SK-N-SH treated with all-trans-retinoic acid at 6 μM for 48 hours (cell line): ENCODE measurements around the gene SAPCD2.

ENCODE experiments used
- CREB5 ChIP-seq: fragments of 250-450 bp; sonication (Bioruptor Pico); IDR thresholded peaks from 2 replicates; pipeline ENCODE4 v1.5.1; 2020; ENCODE audit warnings: low read depth, mild to moderate bottlenecking, moderate library complexity
- CSDC2 ChIP-seq: fragments of 250-450 bp; sonication (Bioruptor Pico); IDR thresholded peaks from 2 replicates; pipeline ENCODE4 v1.5.0; 2020; ENCODE audit warnings: mild to moderate bottlenecking, moderate library complexity
- POU6F1 ChIP-seq: fragments of 250-450 bp; sonication (Bioruptor Pico); IDR thresholded peaks from 2 replicates; pipeline ENCODE4 v1.8.0; 2021; ENCODE audit warnings: low read depth, mild to moderate bottlenecking, moderate library complexity, borderline replicate concordance
- PPARA ChIP-seq: fragments of 250-450 bp; sonication (Bioruptor Pico); IDR thresholded peaks from 2 replicates; pipeline ENCODE4 v1.5.0; 2020; ENCODE audit warnings: mild to moderate bottlenecking, borderline replicate concordance
- SNAI2 ChIP-seq: fragments of 250-450 bp; sonication (Bioruptor Pico); IDR thresholded peaks from 2 replicates; pipeline ENCODE4 v1.5.0; 2020; ENCODE audit warnings: mild to moderate bottlenecking, moderate library complexity
- TCF4 ChIP-seq: fragments of 250-450 bp; sonication (Bioruptor Pico); IDR thresholded peaks from 2 replicates; pipeline ENCODE4 v1.8.0; 2021; ENCODE audit warnings: mild to moderate bottlenecking, moderate library complexity, borderline replicate concordance
- TOX ChIP-seq: fragments of 250-450 bp; sonication (Bioruptor Pico); IDR thresholded peaks from 2 replicates; pipeline ENCODE4 v1.8.0; 2021; ENCODE audit warnings: mild to moderate bottlenecking, moderate library complexity, borderline replicate concordance
- TSHZ2 ChIP-seq: fragments of 250-450 bp; sonication (Bioruptor Pico); IDR thresholded peaks from 2 replicates; pipeline ENCODE4 v1.5.0; 2020; ENCODE audit warnings: mild to moderate bottlenecking, moderate library complexity
- ZC3H10 ChIP-seq: fragments of 250-450 bp; sonication (Bioruptor Pico); IDR thresholded peaks from 2 replicates; pipeline ENCODE4 v1.5.1; 2021; ENCODE audit warnings: mild to moderate bottlenecking, moderate library complexity
- ZFP3 ChIP-seq: fragments of 250-450 bp; sonication (Bioruptor Pico); IDR thresholded peaks from 2 replicates; pipeline ENCODE4 v1.5.0; 2020; ENCODE audit warnings: mild to moderate bottlenecking, moderate library complexity
- ZFP30 ChIP-seq: fragments of 450-650 bp; formaldehyde crosslinking; IDR thresholded peaks from 2 replicates; pipeline ENCODE4 v1.5.0; 2022; ENCODE audit warnings: mild to moderate bottlenecking, moderate library complexity
- TF ChIP-seq, protein P1 (sequence below): fragments of 250-450 bp; sonication (Bioruptor Pico); IDR thresholded peaks from 2 replicates; pipeline ENCODE4 v1.8.0; 2020; ENCODE audit warnings: mild to moderate bottlenecking, moderate library complexity, borderline replicate concordance

- TF ChIP-seq TCF4 (CRISPR knock-in tag) (no peak), CSDC2 (CRISPR knock-in tag) (no peak), PPARA (CRISPR knock-in tag) (no peak), TOX (no peak), TSHZ2 (CRISPR knock-in tag) (no peak), ZFP3 (CRISPR knock-in tag) (no peak), ZFP30 (no peak), CREB5 (CRISPR knock-in tag) (no peak), POU6F1 (no peak), ZC3H10 (no peak), SNAI2 (CRISPR knock-in tag) (no peak)
- TF ChIP-seq, protein P1, sequence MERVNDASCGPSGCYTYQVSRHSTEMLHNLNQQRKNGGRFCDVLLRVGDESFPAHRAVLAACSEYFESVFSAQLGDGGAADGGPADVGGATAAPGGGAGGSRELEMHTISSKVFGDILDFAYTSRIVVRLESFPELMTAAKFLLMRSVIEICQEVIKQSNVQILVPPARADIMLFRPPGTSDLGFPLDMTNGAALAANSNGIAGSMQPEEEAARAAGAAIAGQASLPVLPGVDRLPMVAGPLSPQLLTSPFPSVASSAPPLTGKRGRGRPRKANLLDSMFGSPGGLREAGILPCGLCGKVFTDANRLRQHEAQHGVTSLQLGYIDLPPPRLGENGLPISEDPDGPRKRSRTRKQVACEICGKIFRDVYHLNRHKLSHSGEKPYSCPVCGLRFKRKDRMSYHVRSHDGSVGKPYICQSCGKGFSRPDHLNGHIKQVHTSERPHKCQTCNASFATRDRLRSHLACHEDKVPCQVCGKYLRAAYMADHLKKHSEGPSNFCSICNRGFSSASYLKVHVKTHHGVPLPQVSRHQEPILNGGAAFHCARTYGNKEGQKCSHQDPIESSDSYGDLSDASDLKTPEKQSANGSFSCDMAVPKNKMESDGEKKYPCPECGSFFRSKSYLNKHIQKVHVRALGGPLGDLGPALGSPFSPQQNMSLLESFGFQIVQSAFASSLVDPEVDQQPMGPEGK (CRISPR knock-in tag) = no peak
Observed at GRCh38 chr9:137014166-137014565, 56.2 kb downstream of the SAPCD2 start.
